ENCODE data around the gene CCDC170. TPM values are rescaled to one million over a fixed set of nuclear protein-coding genes. Genes with fewer than 3 reads are reported as not detected.

CCDC170 gene
- total RNA-seq, 6 experiments from 2014 or later, result 0.09 to 0.43 (median 0.30) TPM

DNA sequence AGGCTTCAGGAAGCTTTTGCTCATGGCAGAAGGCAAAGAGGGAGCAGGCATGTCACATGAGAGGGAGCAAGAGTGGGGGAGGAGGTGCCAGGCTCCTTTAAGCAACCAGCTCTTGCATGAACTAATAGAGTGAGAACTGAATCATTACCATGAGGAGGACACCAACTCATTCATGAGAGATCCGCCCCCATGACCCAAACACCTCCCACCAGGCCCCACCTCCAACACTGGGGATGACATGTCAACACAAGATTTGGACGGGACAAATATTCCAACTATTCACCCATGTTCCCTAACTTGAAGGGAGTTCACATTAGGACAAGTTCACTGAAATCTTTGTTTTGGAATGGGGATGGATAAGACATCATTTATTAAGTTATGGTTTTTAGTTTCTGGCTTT is 158.5 kb downstream of the CCDC170 start:
- no peaks in the 10 kb centered on the region for H3K4me1 Mint-ChIP-seq (ENCODE audit: low read depth)
- no peak overlapping the region for H3K27ac Mint-ChIP-seq
- no peak overlapping the region for H3K4me3 Mint-ChIP-seq
- H3K9me3 Mint-ChIP-seq, result peaks cover 14% of the 10 kb centered on the region; the same call in 1 of the 2 replicates
- DNase-seq, result no peak
- TF ChIP-seq, protein P1, sequence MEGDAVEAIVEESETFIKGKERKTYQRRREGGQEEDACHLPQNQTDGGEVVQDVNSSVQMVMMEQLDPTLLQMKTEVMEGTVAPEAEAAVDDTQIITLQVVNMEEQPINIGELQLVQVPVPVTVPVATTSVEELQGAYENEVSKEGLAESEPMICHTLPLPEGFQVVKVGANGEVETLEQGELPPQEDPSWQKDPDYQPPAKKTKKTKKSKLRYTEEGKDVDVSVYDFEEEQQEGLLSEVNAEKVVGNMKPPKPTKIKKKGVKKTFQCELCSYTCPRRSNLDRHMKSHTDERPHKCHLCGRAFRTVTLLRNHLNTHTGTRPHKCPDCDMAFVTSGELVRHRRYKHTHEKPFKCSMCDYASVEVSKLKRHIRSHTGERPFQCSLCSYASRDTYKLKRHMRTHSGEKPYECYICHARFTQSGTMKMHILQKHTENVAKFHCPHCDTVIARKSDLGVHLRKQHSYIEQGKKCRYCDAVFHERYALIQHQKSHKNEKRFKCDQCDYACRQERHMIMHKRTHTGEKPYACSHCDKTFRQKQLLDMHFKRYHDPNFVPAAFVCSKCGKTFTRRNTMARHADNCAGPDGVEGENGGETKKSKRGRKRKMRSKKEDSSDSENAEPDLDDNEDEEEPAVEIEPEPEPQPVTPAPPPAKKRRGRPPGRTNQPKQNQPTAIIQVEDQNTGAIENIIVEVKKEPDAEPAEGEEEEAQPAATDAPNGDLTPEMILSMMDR (IDR thresholded peaks at IDR 0.05), result no peak
- peaks cover 4% of the 10 kb centered on the region; the same call in 1 of the 2 replicates for H3K36me3 Mint-ChIP-seq (ENCODE audit: low read depth)
- H3K27me3 Mint-ChIP-seq (ENCODE audit: insufficient read depth), result no peaks in the 10 kb centered on the region; the same call in 1 of the 2 replicates

DNA sequence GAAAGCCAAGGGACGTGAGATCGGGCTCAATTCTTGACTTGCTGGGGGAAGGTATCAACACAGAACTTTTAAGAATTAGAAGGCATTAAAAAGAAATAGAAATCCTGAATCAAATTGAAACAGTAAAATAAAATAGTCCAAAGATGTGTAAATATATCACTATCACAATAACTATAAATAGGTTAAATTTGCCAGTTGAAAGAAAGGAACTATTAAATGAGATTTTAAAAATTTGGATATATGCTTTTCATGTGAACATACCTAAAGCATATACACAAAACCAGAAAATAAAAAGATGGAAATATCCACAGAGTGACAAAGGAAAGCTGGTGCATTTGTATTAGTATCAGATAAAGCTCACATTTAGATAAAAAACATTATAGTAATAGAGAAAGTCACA is 161.3 kb downstream of the CCDC170 start:
- DNase-seq, result no peak
- TF ChIP-seq, protein P1 (IDR thresholded peaks at IDR 0.05), result no peak

DNA sequence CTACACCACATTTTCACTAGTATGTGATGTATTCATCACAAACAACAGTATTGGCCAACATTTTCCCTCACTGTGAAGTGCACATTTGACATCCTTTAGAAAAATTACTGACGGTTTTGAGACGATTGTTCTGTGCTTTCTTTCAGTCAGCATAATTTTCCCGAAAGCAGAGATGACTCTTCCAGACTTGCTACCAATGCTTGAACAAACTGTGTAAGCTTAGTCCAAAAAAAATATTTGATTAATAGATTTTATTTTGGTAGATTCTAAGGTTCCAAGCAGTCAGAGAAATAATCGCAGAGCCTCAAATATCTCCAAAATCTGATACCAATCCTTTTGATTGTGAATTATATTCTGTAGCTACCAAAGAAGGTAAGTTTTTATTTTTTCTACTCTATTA is 162.6 kb downstream of the CCDC170 start:
- TF ChIP-seq, protein P1 (IDR thresholded peaks at IDR 0.05), result no peak
- Mint-ChIP-seq H3K27me3 (ENCODE audit: insufficient read depth) (no peaks in the 10 kb centered on the region; the same call in 1 of the 2 replicates), H3K4me3 (no peak overlapping the region), H3K9me3 (peaks cover 14% of the 10 kb centered on the region; the same call in 1 of the 2 replicates), H3K36me3 (ENCODE audit: low read depth) (peaks cover 4% of the 10 kb centered on the region; the same call in 1 of the 2 replicates), H3K27ac (no peak overlapping the region), H3K4me1 (ENCODE audit: low read depth) (no peaks in the 10 kb centered on the region)
- DNase-seq, result no peak

More for the DNA sequence above, 161.3 kb downstream of the CCDC170 start:
- Mint-ChIP-seq H3K4me1 (ENCODE audit: low read depth) (no peaks in the 10 kb centered on the region), H3K4me3 (no peak overlapping the region), H3K27me3 (ENCODE audit: insufficient read depth) (no peaks in the 10 kb centered on the region; the same call in 1 of the 2 replicates), H3K9me3 (peaks cover 14% of the 10 kb centered on the region; the same call in 1 of the 2 replicates), H3K27ac (no peak overlapping the region), H3K36me3 (ENCODE audit: low read depth) (peaks cover 4% of the 10 kb centered on the region; the same call in 1 of the 2 replicates)

DNA sequence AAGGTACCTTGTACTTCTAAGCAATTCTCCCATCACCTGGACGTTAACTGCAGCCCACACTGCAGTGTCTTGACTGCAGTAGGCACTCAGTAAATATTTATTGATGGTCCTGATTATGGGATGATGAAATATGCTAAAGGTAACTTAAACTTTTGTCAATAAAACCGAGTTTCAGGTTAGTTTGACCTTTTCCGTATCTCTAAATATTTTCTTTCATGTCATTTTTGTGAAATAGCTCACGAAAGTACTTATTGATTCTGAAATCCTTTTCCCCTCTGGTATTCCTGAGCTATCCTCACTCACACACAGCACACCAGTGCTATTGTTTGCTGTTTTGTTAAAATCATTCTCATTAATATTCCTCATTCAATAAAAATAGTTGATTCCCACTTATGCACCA is 164.3 kb downstream of the CCDC170 start:
- H3K27ac Mint-ChIP-seq, result no peak overlapping the region
- H3K36me3 Mint-ChIP-seq (ENCODE audit: low read depth), result peaks cover 4% of the 10 kb centered on the region; the same call in 1 of the 2 replicates
- DNase-seq, result no peak
- peaks cover 14% of the 10 kb centered on the region; the same call in 1 of the 2 replicates for H3K9me3 Mint-ChIP-seq
- no peak overlapping the region for H3K4me3 Mint-ChIP-seq
- no peaks in the 10 kb centered on the region; the same call in 1 of the 2 replicates for H3K27me3 Mint-ChIP-seq (ENCODE audit: insufficient read depth)
- no peaks in the 10 kb centered on the region for H3K4me1 Mint-ChIP-seq (ENCODE audit: low read depth)
- TF ChIP-seq, protein P1 (IDR thresholded peaks at IDR 0.05), result no peak

DNA sequence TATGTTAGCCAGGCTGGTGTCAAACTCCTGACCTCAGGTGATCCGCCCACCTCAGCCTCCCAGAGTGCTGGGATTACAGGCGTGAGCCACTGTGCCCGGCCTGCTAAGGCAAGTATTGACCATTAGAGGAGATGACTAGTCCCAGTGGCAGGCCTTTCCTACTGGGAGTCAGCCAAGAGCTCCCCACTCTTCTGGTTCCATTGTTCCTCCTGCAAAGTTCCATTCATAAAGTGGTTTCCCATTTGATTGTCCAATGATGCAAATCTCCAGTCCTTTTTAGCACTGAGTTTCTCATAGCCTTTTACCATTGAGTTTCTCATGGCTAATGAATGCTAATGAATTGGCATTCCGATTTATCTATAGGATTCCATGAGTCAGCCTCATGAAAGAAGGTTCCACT is 165.4 kb downstream of the CCDC170 start:
- TF ChIP-seq, protein P1 (IDR thresholded peaks at IDR 0.05), result no peak
- peaks cover 4% of the 10 kb centered on the region; the same call in 1 of the 2 replicates for H3K36me3 Mint-ChIP-seq (ENCODE audit: low read depth)
- H3K27ac Mint-ChIP-seq, result no peak overlapping the region
- DNase-seq, result no peak
- H3K27me3 Mint-ChIP-seq (ENCODE audit: insufficient read depth), result no peaks in the 10 kb centered on the region; the same call in 1 of the 2 replicates
- peaks cover 12% of the 10 kb centered on the region; the same call in 1 of the 2 replicates for H3K9me3 Mint-ChIP-seq
- H3K4me1 Mint-ChIP-seq (ENCODE audit: low read depth), result no peaks in the 10 kb centered on the region
- no peak overlapping the region for H3K4me3 Mint-ChIP-seq
